ENCODE data around the gene HOXA9.

HOXA9 gene

DNA sequence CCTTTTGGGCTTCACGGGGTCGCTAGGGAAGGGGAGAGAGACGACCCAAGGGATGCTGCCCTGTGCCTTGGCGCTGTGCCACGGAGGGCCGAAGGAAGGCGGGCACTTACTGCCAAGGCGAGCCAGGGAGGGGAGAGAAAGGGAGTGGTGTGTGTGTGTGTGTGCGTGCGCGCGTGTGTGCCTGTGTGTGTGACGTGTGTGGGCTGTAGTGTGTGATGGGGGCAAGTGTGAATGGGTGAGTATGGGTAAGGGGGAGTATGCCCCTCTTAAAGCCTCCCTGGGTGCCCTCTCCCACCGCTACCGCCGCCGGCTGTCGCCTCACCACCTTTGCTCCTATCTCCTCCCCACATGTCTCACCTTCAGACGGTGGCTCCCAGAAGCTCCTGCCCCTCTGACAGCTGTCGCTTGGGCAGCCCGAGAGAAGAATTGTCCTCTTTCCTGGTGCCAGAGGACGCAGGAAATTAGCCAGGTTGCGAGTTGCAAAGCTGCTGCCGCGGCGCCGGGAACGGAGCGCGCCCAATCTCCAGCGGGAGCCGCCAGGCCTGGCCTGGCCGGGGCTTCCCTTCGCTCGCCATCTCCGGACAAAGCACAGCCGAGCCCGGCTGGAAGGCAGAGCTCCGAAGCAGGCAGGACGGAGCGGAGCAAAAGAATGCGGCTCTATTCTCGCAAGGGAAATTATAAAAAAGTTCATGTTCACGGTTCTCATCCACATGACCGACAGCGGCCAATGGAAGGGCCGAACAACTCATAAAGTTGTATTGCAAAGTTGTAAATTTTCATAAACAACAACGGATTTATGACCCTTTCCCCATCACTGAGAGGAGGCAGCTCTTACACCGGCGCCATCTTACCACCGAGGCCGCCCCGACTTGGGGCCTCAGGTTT lies 13.2 kb downstream of the HOXA9 start, which contains the start of gene HOXA3:
TSS of gene HOXA3 (minus strand) at position 653 of the 885 bp plus-strand sequence. CDS start 41,943 bp downstream, outside the sequence.
- peak; percentile 81 for DNase-seq

DNA sequence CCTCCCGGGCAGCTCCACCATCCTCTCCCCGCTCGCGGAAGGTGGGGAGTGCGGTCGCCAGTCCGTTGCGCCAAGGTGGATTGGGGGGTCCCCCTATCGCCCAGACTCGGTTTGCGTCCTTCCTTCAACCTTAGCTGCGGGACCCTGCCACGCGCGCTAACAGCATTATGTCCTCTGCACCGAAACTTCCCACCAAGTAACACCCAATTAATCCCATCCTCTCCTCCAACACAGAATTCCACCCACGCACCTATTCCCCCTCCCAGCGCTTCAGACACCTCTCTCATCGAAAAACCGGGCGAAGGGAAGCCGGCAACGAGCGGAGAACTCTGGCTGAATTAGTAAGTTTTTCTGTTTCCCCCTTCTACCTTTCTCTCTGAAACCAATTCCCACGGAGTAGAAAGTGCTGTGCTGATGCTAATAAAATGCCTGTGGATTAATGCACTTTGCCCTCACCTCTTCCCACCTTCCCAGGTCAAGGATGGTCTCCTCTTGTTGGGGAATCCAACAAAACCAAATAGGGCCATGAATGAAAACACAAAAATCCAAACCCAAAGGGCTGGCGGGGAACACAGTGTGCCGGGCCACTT lies 13.9 kb downstream of the HOXA9 start:
- peak; percentile 67 for DNase-seq

DNA sequence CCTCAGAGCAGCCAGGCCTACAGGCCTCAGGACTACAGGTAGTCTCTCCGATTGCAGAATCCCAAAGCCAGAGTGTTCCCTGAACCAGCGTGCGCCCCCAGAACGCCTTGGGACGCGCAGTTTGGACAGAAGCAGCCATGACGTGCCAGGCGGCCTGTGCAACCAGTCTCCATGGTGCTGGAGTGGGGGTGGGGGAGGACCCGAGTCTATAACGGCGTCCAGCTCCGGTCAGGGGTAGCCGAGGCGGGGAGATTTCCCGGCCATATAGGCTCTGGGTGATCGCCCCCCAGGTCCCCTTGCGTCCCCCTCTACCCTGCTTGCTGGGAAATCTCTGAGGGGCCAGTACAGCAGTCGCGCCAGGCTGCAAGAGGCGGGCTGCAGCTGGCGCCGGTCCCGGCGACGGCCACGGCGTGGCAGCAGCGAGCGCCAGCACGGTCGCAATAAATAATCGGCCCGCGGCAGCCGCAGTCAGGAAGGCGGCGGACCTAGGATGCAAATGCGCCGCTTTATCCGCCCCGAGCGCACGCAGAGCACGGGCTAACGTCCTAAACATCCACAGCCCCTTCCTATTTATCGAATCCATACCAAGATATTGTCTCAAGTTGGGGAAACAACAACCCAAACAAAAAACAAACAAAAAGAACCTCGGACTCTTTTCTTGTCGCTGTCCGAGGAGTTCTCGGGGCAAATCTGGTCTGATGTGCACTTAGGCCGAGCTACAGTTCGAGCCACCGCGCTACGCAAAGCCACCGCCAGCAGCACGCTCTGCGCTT lies 14.6 kb downstream of the HOXA9 start:
- DNase-seq, result peak; percentile 96

DNA sequence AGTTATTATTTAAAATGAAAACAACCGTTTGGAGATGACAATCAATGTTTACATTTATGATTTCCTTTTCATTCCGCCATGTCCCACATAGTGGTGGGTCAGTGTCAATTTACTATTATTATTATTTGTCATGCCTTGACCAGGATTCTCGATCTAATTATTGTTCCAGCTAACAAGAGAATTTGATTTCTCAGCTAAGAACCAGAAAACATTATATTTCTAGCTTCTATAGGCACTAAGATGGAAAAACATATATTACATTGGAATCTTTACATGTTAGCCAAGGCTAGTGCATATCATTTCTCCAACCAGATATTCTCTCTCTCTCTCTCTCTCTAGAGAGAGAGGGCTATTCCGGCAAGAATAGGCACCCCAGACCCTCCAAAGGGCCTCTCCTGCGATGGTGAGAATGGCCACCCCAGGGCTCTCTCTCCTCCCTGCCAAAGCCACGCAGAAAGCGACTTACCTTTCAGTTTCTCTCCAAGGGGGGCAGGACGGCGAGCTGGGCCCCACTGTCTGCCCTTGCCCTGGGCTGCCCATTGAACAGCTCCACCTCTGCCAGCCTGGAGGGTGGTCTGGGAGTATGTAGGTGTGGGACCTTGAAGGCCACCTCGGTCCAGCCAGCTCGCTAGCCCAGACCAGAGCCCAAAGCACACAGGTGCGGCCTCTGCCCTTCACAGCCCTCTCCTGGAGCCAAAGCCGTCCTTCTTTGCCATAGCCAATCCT lies 15.3 kb downstream of the HOXA9 start:
- DNase-seq, result no peak

DNA sequence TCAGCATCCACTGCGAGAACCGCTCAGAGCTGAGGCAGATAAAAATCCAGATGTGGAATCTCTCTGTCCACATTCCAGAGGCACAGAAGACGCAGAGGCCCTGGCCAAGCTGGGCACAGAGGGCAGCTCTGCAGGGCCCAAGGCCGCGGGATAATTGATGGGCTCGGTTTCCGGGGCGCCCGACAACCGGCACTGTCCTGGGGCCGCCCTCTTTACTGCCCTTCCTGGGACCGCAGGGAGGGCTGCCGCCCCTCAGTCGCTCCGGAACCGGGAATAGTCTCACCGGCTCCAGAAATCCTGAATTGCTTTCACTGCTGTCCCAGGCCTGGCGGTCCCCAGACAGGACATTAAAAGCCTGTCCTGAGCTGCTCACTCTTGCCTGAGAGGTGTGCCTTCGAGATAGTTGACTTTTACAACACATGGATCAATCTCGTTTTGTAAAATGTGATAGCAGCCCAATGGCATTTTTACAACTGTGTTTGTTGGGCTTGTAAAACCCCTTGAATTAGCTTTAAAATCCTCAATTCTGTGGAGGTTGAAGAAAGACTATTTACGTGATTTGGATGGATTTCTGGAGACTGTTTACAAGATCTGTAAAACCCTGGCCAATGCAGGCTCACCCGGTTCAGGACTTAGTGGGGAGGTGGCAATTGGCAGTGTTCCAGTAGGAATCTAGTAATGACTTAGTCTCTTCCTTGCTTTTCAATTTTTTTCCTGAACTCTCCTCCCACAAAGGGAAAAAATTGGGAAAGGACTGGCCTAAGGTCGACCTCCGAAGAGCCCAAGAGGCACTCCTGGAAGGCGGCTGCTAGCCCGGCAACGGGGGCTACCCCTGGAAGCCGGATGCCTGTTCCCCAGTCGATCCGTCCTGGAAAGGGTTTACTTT lies 16.3 kb downstream of the HOXA9 start:
- no peak for DNase-seq

DNA sequence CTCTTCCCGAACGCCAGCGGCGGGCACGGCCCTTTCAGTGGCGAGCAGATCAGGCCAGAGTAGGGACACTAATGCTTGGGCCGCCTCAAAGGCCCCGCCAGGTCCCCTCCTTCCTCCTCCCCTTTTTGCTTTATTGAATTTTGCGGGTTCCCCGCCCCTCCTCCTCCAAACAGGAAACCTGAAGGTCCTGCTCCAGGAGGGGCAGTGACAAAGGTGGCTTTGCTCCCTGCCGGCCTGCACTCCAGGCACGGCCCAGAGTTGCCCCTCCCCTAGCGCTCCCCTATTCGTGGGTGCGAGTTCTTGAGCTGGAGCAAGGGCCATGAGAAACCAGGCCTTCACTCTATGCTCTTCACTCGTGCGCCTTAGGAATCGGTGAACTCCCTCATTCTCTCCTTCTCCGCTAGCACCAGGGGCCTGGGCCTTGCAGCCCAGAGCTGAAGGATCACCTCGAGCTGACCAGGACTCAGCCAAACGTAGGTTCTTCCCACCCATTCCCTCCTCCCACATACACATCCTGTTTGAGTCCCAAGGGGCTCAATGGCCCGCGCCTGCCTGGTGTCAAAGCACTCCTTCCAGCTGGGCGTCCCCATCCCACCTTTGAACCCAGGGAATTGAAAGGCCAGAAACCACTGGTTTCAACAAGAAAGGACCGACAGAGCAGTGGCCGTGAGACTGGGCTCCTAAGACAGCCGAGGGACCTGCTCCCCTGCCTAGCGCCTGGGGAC lies 17.1 kb downstream of the HOXA9 start:
- DNase-seq, result peak; percentile 72

DNA sequence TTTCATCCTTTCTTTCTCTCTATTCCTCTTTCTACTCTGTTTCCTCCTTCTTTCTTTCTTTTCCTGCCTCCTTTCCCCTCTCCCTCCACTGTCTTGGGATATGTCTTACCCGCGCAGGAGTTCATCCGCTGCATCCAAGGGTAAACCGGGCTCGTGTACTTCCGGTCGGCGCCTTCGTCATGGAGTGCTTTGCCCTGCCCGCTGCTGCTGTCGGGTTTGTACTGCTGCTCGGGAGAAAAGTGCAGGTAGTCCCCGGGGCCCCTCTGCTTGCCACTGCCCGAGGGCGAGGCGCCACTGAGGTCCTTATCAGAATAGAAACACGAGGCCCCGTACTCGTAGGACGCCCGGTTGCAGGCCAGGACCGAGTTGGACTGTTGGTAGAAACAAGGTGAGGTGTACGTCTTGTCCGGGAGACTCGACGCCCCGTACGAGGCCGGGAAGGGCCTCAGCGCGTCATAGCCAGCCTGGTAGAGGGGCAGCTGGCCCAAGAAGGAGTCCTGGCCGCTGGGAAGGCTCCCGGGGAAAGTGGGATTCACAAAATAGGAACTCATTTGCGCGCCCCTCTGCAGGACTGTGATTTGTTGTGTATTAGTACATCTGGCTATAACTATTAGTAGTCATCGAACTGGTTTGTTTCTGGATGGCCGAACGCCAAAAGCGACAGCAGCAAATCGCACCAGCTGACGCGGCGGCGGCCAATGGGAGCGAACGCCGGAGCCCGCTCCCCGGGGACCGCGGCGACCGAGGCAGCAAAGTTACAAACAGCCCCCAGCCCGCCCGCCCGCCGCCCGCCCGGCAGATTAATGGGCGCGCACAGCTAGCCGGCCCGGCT lies 17.9 kb downstream of the HOXA9 start, which contains the start of gene HOXA6:
TSS of gene HOXA6 (minus strand) at position 576 of the 832 bp plus-strand sequence. CDS start at position 551, 25 bp downstream.
- DNase-seq, result peak; percentile 75

DNA sequence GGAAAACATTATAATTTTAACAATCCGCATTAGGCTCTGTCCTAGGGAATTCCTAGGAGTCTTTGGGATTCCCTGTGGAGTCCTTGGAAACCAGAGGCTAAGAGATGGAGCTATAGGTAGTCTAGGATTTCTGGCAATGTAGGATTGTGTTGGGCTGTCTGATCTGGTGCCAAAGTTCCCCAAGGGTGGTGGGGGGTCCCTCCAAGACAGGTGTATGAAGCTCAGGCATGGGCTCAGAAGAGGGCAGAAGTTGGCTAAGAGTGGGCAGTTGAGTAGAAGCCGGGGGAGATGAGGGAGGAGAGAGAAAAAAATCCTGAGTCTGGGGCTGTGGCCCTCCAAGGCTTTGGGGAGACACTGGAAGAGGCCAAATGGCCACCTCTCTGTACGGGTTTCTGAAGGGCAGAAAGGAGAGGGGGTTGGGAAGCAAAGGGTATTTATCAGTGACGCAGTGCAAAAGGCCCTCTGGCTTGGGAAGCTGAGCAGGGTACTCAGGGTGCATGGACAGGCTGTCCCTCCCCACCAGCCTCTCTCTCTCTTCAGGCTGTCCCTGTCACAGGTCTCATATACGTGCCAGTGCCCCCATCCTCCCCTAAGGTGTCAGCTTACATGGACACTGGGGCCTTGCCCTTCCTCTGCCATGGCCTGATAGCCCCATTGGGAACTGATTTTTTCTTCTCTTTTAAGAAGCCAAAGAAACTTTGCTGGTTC lies 18.7 kb downstream of the HOXA9 start:
- no peak for DNase-seq

DNA sequence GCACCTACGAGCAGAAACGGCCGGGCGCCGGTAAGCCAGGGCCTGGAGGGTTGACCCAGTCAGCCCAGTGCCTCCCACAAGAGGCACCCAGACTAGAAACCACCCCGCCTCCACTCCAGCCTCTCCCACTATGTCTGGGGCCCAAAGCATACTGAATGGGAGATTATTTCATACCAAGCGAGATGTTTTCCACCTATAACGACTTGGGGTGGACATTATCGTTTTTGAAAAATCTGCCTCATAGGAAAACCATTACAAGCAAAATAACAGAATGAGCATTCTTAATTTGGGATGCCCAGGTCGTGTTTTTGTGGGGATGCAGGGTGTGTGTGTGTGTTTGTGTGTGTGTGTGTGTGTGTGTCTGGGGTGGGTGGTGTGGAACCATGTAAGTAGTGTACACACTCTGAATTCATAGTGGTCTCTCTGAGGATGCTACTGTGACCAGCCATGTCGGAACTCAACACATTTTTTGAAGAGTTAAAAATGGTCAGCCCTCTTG lies 19.4 kb downstream of the HOXA9 start:
- no peak for DNase-seq

DNA sequence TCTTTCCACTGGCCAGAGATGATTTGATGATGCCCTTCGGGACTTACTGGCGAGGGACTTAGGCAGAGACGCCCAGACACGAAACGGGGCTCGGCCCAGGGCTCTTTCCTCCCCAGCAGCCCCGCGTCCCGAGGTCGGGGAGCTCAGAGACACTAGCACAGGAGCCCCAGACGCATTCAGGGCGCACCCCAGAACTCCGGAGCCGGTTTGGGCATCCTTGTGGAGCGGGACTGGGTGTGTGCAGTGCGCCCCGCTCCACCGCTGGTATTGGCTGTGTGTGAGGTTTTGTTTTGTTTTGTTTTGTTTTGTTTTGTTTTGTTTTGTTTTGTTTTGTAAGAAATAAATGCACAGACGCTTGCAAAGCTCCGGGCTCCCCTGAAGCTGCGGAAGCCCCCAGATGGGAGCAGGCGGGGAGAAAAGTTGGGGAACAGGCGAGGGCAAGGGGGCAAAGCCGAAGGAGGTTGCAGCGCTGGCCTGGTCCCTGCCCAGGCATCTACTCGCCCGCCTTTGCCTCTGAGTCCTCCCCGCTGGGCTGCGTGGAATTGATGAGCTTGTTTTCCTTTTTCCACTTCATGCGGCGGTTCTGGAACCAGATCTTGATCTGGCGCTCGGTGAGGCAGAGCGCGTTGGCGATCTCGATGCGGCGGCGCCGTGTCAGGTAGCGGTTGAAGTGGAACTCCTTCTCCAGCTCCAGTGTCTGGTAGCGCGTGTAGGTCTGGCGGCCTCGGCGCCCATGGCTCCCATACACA lies 20.0 kb downstream of the HOXA9 start:
- DNase-seq, result peak; percentile 61

DNA sequence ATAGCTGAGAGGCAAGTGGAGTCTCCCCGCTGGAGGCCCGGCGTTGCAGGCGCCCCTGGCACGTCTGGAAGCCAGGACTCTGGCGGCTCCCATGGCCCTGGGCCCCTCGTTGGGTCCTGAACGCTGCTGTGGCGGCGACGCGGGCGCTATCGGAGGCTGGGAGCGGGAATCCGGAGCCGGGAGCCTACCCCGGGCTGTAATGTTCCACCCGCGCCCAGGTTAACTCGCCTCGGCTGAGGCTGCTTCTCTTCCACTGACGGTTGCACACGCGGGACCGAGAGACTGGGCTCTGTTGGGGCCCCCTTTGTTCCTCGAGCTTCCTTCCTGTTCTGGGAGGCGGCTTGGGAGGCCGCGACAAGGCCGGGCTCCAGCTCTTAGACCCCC lies 20.6 kb downstream of the HOXA9 start:
- DNase-seq, result peak; percentile 70

DNA sequence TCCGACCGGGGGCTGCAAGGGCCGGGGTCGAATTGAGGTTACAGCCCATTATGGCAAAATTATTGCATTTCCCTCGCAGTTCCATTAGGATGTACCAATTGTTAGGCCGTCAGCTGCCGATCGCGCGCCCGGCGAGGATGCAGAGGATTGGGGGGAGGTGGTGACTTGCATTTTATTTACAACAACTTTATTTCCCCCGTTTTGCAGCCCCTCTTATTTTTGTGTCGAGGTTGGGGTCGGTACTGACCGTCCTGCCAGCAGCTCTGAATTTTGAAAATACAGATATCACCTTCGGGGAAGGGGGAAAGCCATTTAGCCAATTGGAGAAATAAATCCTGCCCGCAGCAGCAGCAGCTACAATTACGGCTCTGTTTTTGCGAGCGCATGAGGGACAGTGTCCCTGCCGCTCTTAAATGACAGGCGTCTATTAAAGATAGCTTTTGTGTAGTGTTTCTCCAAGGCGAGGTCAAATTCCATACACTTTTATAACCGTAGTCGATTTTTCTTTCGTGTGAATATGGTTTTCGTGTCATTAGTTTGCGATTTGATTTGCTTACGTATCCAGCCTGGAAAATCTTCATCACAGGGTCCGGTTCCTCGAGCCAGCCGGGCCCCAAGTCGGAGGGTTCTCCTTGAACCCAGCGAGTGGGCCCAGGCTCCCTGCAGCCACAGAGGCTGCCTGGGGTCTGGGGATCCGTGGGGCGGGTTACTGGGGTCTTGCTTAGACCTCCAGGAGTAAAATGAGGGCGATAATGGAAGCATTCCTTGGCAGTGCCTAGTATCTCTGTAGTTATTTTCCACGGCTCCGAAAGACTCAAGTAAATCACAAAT lies 21.2 kb downstream of the HOXA9 start:
- DNase-seq, result peak; percentile 72

DNA sequence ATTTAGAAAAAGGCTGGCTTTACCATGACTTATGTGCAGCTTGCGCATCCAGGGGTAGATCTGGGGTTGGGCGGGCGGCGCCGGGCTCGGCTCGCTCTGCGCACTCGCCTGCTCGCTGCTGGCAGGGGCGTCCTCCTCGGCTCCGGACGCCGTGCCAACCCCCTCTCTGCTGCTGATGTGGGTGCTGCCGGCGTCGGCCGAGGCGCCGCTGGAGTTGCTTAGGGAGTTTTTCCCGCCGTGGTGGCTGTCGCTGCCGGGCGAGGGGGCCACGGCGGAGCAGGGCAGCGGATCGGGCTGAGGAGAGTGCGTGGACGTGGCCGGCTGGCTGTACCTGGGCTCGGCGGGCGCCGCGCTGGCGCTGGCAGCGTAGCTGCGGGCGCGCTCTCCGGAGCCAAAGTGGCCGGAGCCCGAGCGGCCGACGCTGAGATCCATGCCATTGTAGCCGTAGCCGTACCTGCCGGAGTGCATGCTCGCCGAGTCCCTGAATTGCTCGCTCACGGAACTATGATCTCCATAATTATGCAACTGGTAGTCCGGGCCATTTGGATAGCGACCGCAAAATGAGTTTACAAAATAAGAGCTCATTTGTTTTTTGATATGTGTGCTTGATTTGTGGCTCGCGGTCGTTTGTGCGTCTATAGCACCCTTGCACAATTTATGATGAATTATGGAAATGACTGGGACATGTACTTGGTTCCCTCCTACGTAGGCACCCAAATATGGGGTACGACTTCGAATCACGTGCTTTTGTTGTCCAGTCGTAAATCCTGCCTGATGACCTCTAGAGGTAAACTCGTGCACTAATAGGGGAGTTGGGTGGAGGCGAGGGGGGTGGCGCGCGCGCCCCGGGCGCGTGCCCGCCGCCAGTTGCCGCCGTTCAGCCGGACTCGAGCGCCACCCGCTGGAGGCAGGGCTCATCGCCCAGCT lies 22.1 kb downstream of the HOXA9 start, which contains the start of gene HOXA5:
TSS of gene HOXA5 (minus strand) at position 659 of the 927 bp plus-strand sequence. CDS start at position 585, 74 bp downstream.
- DNase-seq, result peak; percentile 96

DNA sequence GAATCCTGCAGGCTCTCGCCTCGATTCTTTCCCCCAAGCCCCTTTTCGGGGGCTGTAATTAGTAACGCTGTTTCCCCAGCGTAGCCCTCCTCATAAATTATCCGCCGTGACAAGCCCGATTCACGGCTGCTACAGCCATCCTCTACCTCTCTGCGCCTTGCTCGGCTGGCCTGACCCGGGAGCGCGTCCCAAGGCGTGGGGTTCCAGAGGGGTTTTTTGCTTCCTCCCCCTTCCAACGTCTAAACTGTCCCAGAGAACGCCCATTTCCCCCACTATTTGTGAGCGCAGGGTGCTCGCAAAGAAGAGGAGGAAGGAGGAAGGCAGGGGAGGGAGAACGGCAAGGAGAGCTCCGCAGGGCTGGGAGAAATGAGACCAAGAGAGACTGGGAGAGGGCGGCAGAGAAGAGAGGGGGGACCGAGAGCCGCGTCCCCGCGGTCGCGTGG lies 22.7 kb downstream of the HOXA9 start:
- DNase-seq, result peak; percentile 68

DNA sequence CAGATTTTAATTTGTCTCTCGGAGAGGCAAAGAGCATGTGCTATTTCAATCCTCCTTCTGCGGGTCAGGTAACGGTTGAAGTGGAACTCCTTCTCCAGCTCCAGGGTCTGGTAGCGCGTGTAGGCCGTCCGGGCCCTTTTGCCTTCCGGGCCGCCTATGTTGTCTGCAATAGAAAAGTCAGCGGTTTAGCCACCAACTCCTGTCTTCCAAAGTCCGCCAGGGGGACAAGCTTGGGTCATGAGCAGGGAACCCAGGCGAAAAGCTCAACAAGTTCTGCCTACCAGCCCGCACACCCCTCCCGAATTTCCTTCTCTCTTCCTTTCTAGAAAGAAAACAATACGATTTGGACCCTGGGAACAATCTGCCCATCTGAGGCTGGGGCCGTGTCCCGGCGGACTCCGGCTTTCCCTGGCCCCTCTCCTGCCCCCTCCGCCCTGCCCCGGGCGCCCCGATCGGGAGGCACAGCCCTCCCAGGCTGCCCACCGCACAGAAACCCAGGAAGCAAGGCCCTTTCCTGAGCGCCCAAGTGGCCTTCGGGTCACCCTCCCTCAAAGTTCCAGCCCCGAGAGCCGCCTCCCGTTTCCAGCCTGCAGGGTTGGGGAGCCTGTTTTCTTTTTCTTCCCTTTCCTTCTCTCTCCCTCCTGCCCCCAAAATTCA lies 23.3 kb downstream of the HOXA9 start:
- DNase-seq, result peak; percentile 58

All from DMS53 (cell line).